AG20443 (cell line): ENCODE measurements around the gene CERCAM.
A peak's percentile ranks its signal among the peaks of the same experiment; 100 is the strongest.
"Not testable (repeated sequence)": the region's sequence is repeated elsewhere in the genome, so short reads cannot be mapped to it uniquely, and the experiment has no call there.

Experiments used
- DNase-seq: peaks from one replicate; pipeline ENCODE4 v3.0.0; 2012; ENCODE audit warnings: low spot score, mixed read lengths

Gene CERCAM

GRCh38 chr9:128393145-128393775 lies 27.4 kb upstream of the CERCAM start:
- DNase-seq: no peak

GRCh38 chr9:128393970-128394369 lies 26.7 kb upstream of the CERCAM start:
- DNase-seq: no peak

DNA sequence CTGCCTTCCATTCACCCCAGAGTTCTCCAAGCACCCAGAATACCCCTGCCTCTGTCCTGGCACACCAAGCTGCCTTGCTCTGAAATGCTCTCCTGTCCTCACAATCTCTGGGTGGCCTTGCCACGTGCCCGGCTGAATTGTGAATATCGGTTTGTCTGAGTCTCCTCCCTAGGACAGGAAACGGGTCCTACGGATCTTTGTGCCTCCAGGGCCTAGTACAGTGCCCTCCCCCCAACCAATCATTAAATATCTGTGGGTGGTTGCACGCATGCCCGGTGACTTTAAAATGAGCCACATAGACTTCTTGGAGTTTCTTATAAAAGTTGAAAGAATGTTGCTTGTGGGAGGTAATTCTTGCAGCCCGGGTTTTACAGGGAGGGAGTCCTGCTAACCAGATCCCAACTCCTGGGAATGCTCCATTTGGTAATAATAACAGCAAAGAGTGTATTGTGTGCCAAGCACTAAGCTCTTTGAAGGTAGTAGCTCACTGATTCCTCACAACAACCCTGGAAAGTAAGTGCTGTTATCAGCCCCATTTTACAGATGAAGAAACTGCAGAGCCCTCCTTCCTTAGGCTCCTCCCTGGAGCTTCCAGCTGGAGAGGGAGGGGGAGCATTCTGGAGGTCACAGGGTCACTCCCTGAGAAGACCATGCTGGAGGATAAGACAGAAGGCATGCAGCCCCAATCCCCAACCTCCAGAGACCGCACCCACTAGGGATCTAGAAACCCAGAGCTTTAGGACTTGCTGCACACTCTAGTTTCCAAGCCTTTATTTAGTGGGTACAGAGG lies 26.1 kb upstream of the CERCAM start:
- no peak for DNase-seq

DNA sequence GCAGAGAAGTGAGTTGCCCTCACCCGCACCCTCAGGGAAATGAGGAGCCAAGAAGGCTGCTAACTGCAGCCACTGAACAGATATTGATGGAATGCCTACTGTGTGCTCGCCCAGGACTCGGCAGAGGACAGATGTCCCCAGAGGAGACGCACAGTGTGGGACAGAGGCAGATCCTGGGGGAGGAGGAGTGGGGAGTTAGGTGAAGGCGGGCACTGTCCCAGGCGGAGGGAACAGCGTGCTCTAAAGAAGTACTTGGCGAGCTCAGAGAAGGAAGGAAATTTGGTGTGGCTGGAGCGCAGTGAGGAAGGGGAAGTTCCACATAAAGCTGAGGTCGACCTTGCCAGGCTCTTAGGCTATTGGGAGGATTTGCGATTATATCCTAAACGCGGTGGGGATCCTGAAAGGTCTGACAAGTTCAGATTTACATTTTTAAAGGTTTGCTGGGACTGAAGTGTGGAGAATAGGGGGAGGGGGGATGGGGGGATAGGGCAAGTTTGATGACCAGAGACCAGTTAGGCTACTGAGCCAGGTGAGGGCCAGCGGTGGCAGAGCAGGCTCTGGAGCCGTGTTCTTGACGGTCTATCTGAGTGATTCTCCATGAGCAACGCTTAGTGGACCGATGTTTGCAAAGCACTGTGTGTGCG lies 23.6 kb upstream of the CERCAM start:
- DNase-seq: no peak

GRCh38 chr9:128397831-128398230 lies 22.8 kb upstream of the CERCAM start:
- DNase-seq: no peak

- DNase-seq: no peak
Measured at GRCh38 chr9:128399861-128400260, 20.8 kb upstream of the CERCAM start.

DNA sequence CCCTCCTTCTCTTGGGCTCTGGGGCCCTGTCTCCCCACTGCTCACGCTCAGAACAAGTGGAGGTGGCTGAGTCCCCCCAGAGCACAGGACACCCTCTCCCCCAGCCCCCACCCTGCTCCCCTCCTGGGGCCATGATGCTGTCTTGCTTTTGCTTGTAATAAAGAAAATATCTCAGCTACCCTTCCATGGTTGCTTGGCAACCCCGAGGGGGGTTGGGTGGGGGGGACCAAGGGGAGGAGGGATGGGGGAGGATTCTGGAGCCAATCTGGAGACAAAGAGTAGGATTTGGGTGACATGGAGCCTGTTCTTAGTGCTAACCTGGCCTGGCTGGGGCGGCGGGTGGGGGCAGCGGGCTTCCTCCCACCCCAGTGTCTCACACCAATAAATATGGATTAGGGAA lies 16.1 kb upstream of the CERCAM start:
- no peak for DNase-seq

DNA sequence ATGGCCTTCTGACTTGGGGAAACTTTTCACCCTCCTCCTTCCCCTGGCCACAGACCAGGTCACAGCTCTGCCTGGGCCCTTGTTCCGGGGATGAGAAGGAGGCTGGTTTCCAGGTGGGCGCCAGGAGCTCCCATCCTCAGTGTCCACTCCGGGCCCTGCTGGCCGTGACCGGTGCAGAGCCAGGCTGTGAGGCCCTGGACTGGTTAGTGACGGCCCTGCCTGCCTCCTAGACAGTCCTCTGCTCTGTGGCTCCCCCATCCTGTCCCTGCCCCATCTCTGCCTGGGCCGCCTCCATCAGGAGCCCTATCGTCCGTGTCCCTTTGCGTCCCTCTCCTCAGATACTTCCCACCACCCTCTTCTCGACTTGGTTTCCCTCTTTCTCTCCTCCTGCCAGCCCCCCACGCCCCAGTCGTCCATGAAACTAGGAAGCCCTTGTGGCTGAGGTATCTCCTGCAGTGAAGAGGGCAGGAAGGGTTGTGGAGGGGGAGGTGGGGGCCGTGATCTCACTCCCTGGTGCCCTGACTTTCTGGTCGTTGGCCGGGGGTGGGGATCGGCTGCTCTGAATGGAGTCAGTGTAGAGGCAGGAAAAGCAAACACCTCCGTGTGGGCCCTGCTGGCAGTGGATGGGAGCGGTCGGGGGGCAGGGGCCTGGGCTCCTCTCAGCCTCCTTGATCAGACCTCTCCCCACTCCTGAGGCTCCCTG lies 15.4 kb upstream of the CERCAM start:
- no peak for DNase-seq

GRCh38 chr9:128405780-128406171 lies 14.9 kb upstream of the CERCAM start:
- DNase-seq: no peak

- DNase-seq: no peak
Measured at GRCh38 chr9:128406848-128407391, 13.7 kb upstream of the CERCAM start.

GRCh38 chr9:128408963-128409431 lies 11.7 kb upstream of the CERCAM start:
- DNase-seq: no peak

GRCh38 chr9:128409450-128409849 lies 11.2 kb upstream of the CERCAM start:
- no peak for DNase-seq

DNA sequence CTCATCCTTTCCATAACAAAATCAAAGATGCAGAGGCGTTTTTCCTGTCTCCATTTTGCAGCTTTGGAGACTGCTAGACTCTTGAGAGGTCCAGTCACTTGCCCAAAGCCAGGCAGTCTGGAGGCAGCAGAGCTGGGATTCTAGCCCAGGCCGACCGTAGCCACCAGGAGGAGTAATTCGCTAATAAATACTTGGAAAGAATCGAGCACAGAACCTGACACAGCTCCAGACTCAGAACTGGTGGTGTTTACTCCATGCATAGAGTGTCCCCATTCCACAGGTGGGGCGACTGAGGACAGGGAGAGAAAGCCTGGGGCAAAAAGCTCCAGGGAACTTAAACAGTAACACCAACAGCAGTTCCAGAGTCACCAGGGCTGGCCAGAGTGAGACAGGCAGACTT lies 10.7 kb upstream of the CERCAM start:
- DNase-seq: peak; percentile 67

- no peak for DNase-seq
Measured at GRCh38 chr9:128411364-128412119, 9.1 kb upstream of the CERCAM start.

- DNase-seq: peak; percentile 46
Measured at GRCh38 chr9:128412120-128412790, 8.4 kb upstream of the CERCAM start.

DNA sequence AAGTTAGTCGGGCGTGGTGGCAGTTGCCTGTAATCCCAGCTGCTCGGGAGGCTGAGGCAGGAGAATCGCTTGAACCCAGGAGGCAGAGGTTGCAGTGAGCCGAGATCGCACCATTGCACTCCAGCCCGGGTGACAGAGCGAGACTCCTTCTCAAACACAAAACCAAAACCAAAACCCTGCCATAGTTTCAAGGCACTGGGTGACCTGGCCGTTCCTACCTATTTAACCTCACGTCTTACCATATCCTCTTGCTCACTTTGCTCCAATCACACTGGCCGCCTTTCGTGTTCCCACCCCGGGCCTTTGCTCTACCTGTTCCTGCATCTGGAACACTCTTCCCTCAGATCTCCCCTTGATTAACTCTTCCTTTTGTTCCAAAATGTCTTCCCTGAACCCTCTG lies 6.9 kb upstream of the CERCAM start:
- not testable (repeated sequence) for DNase-seq

DNA sequence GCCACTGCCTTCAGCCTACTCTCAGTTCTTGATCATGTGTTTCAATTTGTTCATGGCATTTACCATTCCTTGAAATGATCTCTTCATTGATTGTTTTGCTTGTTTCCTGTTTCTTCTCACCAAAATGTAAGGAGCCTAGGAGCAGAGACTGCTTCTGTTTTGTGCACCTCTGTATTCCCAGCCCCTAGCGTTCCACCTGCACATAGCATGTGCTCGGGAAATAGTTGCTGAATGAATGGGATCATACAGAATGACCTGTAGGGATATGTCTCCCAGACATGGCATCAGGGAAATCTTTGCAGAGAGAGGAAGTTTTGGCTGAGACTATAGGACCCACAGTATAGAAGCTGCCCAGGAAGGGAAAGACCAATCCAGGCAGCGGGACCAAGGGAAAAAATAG lies 6.2 kb upstream of the CERCAM start:
- DNase-seq: no peak

GRCh38 chr9:128415281-128415680 lies 5.4 kb upstream of the CERCAM start:
- no peak for DNase-seq

GRCh38 chr9:128416014-128416413 lies 4.6 kb upstream of the CERCAM start:
- no peak for DNase-seq

- no peak for DNase-seq
Measured at GRCh38 chr9:128416432-128417019, 4.1 kb upstream of the CERCAM start.
